Activated CD4-positive, alpha-beta T cell treated with anti-CD3 and anti-CD28 coated beads for 36 hours (primary cell): ENCODE data around the gene CXCL8. TPM values are rescaled to one million over a fixed set of nuclear protein-coding genes. Genes with fewer than 3 reads are reported as not detected.
A peak's percentile ranks its signal among the peaks of the same experiment; 100 is the strongest.

Experiments used
- ATAC-seq: fragments of 200-7000 bp; cut with Tn5 transposase; one replicate; pipeline ENCODE4 v1.10.0; 2021; ENCODE audit warnings: mild to moderate bottlenecking, moderate library complexity
- CTCF ChIA-PET: fragments of 350-600 bp; sonication (Branson Sonifier 250); formaldehyde crosslinking; loops from one replicate; lab custom pipeline; 2021; ENCODE audit warnings: antibody characterized with exemption; lab: Charles Lee
- POLR2A ChIA-PET: fragments of 350-600 bp; sonication (Branson Sonifier 250); formaldehyde crosslinking; loops from one replicate; lab custom pipeline; 2021; ENCODE audit warnings: antibody characterized with exemption, inconsistent platforms; lab: Charles Lee
- DNase-seq: peaks from one replicate; pipeline ENCODE4 v3.0.0-alpha.2; 2020
- H3K27ac Mint-ChIP-seq: one replicate; pipeline ENCODE4 v1.8.0; 2021; ENCODE audit warnings: mixed read lengths
- H3K27me3 Mint-ChIP-seq: one replicate; pipeline ENCODE4 v1.8.0; 2021; ENCODE audit warnings: mixed read lengths
- H3K36me3 Mint-ChIP-seq: one replicate; pipeline ENCODE4 v1.8.0; 2021; ENCODE audit warnings: low read depth, mixed read lengths
- H3K4me1 Mint-ChIP-seq: one replicate; pipeline ENCODE4 v1.8.0; 2021; ENCODE audit warnings: mixed read lengths
- H3K4me3 Mint-ChIP-seq: one replicate; pipeline ENCODE4 v1.8.0; 2021; ENCODE audit warnings: mild to moderate bottlenecking, moderate library complexity, mixed read lengths
- H3K9me3 Mint-ChIP-seq: one replicate; pipeline ENCODE4 v1.8.0; 2021; ENCODE audit warnings: low read depth, mixed read lengths
- intact Hi-C, 2 experiments: fragments of 100-400 bp; cut with DNase I in 1 of 2; cut with micrococcal nuclease in 1 of 2; formaldehyde crosslinking; loops; one replicate each; pipeline versions ENCODE4 v1.14.2 to v1.15.1; 2022 to 2024; cut with DNase I, micrococcal nuclease
- total RNA-seq, 2 experiments: library from RNA; stranded (reverse); gene quantifications; one replicate each; pipeline ENCODE4 v1.2.3, GENCODE V29; 2021

CXCL8 gene
- total RNA-seq, 2 experiments from 2014 or later: 0.76 to 0.80 TPM

DNA sequence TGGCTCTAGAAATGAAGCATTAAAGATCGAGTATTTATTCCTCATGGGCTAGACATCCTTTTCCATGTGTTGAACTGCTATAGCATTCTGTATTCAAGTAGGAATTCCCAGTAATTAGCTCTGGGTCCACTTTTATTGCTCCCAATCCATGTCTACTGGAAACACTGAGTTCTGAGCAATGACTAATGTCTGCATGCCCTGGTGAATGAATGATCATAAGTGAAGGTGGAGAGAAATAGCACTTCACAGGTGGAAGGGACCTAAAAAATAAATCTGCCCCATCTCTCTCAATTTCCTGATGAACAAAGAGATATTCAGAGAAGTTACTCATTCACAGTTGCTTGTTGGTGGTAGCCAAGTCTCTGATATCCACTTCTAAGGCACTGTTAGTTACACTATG is 34.6 kb upstream of the CXCL8 start:
- POLR2A ChIA-PET: no interaction called here
- Mint-ChIP-seq H3K36me3 (no peaks in the 10 kb centered on the region), H3K9me3 (no peaks in the 10 kb centered on the region), H3K4me3 (no peak overlapping the region), H3K27ac (no peak overlapping the region), H3K27me3 (peaks cover 4% of the 10 kb centered on the region), H3K4me1 (peaks cover 2% of the 10 kb centered on the region)
- intact Hi-C loops: no loop called here
- CTCF ChIA-PET: no interaction called here
- ATAC-seq (no peak), DNase-seq (no peak)

DNA sequence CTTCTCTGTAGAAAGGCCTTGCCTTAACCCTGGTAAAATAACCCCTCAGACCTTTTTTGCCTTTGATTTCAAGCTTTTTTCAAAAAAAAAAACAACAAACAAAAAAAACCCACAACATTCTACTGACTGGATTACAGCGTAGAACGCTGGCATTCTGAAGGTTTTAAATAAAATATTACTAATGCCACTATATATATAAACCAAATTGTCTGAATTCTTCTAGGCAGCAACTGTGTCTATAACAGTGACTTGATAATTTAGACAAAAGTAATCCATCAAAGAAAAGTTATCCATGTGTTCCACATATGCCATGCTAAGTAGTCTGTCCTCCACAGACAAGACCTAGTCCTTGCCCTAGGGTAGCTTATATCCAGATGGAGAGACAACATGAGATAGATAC is 33.6 kb upstream of the CXCL8 start:
- Mint-ChIP-seq H3K27me3 (peaks cover 2% of the 10 kb centered on the region), H3K4me1 (peaks cover 2% of the 10 kb centered on the region), H3K9me3 (no peaks in the 10 kb centered on the region), H3K27ac (no peak overlapping the region), H3K36me3 (no peaks in the 10 kb centered on the region), H3K4me3 (no peak overlapping the region)
- ChIA-PET POLR2A (no interaction called here), CTCF (no interaction called here)
- intact Hi-C loops: no loop called here
- no peak for ATAC-seq
- no peak for DNase-seq

DNA sequence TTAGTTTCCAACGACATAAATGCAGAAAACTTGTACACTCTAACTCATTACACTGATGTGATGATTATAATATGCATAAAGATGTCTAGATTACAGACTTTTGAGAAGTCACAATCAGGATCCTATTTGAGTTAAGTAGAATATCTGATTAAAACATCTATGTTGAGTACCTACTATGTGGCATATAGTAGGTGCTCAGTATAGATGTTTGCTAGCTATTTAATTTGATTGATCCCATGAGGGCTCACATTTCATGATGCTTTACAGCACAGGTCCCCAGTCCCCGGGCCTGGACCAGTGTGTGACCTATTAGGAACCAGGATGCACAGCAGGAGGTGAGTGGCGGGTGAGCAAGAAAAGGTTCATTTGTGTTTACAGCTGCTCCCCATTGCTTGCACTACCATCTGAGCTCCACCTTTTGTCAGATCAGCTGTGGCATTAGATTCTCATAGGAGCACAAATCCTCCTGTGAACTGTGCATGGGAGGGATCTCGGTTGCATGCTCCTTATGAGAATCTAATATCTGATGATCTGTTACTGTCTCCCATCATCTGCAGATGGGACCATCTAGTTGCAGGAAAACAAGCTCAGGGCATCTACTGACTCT is 33.0 kb upstream of the CXCL8 start:
- H3K4me3 Mint-ChIP-seq: no peak overlapping the region
- H3K27ac Mint-ChIP-seq: no peak overlapping the region
- no peaks in the 10 kb centered on the region for H3K36me3 Mint-ChIP-seq
- intact Hi-C loops: no loop called here
- ChIA-PET POLR2A (no interaction called here), CTCF (interaction anchor here (0.7 kb wide), 1 partner anchor 33 kb away, joined by 3 read pairs; no protein-coding TSS in a partner anchor)
- DNase-seq (no peak), ATAC-seq (no peak)
- H3K4me1 Mint-ChIP-seq: peaks cover 2% of the 10 kb centered on the region
- peaks cover 2% of the 10 kb centered on the region for H3K27me3 Mint-ChIP-seq
- no peaks in the 10 kb centered on the region for H3K9me3 Mint-ChIP-seq

DNA sequence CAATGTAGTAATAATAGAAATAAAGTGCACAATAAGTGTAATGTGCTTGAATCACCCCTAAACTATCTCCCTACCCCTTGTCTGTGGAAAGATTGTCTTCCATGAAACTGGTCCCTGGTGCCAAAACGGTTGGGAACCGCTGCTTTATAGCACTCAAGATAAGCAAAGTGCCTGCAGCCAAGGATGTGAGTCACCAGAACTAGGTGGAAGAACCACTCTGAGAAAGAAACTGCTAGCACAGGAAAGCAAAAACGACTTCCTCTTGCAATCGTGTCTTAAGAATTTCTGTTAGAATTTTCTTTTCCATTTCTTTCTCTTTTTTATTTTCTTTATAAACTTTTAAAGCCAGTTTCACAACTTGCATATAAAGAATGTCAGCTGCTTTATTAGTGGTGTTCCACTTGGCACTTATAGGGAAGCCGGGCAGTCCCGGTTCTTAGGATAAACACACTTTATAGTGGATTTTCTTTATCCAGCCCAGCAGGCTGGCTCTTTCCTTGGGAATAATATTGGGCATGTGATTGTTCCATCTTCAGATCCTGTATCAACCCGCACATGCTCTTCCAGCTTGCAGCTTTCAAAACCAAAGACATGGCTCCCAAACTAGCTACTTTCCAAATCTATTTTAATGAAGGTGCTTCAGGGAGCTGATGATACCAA is 32.3 kb upstream of the CXCL8 start:
- intact Hi-C loops: no loop called here
- H3K27me3 Mint-ChIP-seq: peaks cover 2% of the 10 kb centered on the region
- ATAC-seq: no peak

DNA sequence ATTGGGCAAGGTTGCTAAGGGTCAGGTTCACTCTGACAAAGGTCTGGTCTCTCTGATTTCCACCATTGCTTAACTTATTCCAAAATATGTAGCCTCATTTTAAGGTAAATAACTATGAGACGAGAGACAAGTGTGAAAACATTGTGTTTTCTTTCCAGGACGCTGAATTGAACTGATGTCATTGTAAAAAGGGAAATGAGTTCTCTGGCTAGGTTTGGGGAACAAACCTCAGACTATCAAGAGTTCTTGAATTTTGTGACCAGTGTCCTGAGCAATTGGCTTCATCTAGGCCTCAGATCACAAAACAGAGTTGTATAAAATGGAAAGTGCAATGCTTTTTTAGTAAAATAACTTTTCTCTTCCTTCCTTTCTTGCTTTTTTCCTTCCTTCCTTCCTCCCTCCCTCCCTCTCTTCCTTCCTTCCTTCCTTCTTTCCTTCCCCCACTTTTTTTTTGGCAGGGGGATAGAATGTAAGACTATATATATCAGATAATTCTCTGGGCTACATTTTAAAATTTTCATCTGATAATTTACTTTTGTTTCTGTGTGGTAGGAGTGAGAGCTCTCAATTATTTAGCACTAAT is 30.8 kb upstream of the CXCL8 start:
- no peak for DNase-seq
- CTCF ChIA-PET: no interaction called here
- intact Hi-C loops: no loop called here
- Mint-ChIP-seq H3K9me3 (no peaks in the 10 kb centered on the region), H3K4me3 (no peak overlapping the region), H3K4me1 (no peaks in the 10 kb centered on the region), H3K36me3 (no peaks in the 10 kb centered on the region), H3K27me3 (no peaks in the 10 kb centered on the region), H3K27ac (no peak overlapping the region)
- POLR2A ChIA-PET: no interaction called here
- ATAC-seq: no peak

More for the DNA sequence above, 32.3 kb upstream of the CXCL8 start:
- POLR2A ChIA-PET: no interaction called here
- Mint-ChIP-seq H3K4me1 (peaks cover 2% of the 10 kb centered on the region), H3K9me3 (no peaks in the 10 kb centered on the region), H3K4me3 (no peak overlapping the region), H3K36me3 (no peaks in the 10 kb centered on the region), H3K27ac (no peak overlapping the region)
- DNase-seq: peak; percentile 6
- CTCF ChIA-PET: interaction anchor here (0.7 kb wide), 1 partner anchor 34 kb away, joined by 3 read pairs; no protein-coding TSS in a partner anchor

DNA sequence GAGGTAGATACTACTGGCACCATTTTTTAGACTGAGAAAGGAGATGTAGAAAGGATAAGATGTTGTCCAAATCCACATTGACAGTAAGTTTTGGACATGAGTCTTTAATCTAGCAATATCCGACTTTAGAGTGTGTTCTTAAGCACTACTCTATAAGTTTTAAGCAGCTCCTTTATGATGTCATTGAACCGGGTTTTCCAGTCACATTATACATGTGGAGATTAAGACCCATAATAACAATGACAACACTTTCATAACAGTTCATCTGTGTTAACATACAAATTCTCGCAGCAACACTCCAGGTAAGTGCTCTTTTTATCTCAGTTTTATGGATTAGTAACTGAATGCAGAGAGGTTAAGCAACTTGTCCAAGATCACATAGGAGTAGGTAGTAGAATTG is 30.3 kb upstream of the CXCL8 start:
- POLR2A ChIA-PET: no interaction called here
- Mint-ChIP-seq H3K36me3 (no peaks in the 10 kb centered on the region), H3K9me3 (no peaks in the 10 kb centered on the region), H3K4me3 (no peak overlapping the region), H3K27me3 (no peaks in the 10 kb centered on the region), H3K4me1 (no peaks in the 10 kb centered on the region), H3K27ac (no peak overlapping the region)
- DNase-seq (no peak), ATAC-seq (no peak)
- CTCF ChIA-PET: interaction anchor here (1.1 kb wide), 1 partner anchor 23 kb away, joined by 3 read pairs; no protein-coding TSS in a partner anchor
- intact Hi-C loops: no loop called here

DNA sequence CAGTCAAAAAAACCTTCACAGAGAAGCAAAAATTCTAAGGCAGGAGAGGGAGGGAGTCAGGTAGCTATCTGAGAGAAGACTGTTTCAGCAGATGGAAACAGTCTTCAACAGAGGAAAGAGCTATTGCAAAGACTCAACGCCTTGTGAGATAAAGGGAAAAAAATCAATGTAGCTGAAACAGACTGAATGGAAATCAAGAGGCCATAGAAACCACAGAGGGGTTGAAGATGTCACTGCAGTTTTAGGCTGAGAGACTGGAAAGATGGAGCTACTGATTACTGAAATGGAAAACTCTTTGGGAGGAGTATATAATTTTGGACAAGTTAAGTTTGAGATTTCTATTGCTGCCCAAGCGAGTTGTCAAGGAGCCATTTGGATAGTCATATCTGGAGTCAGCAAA is 28.4 kb upstream of the CXCL8 start:
- Mint-ChIP-seq H3K27me3 (peaks cover 3% of the 10 kb centered on the region), H3K36me3 (no peaks in the 10 kb centered on the region)
- CTCF ChIA-PET: interaction anchor here (1.2 kb wide), 1 partner anchor 30 kb away, joined by 3 read pairs; no protein-coding TSS in a partner anchor

DNA sequence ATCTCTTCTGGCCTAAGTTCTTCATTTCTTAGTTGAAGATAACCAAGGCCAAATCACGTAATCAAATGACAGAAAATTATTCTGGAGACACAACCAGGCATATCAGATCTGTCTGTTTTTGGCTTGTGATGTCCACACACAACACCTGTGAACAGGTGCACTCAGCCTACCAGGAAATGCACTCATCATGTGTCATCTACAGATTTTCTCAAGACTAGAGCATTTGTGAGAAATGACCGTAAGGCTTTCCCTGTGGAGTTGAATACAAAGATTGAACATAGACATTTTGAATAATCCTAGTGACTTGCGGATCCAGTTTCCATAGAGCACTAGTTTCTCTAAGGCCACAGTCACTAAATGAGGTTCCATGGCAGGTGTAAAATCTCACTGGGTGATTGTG is 26.7 kb upstream of the CXCL8 start:
- Mint-ChIP-seq H3K27me3 (peaks cover 3% of the 10 kb centered on the region), H3K4me3 (no peak overlapping the region), H3K4me1 (peaks cover 3% of the 10 kb centered on the region), H3K9me3 (no peaks in the 10 kb centered on the region), H3K27ac (no peak overlapping the region), H3K36me3 (no peaks in the 10 kb centered on the region)
- ChIA-PET POLR2A (no interaction called here), CTCF (no interaction called here)
- ATAC-seq: no peak
- no peak for DNase-seq
- intact Hi-C loops: no loop called here

More for the DNA sequence above, 28.4 kb upstream of the CXCL8 start:
- DNase-seq (no peak), ATAC-seq (no peak)
- intact Hi-C loops: no loop called here
- Mint-ChIP-seq H3K4me1 (no peaks in the 10 kb centered on the region), H3K4me3 (no peak overlapping the region), H3K9me3 (no peaks in the 10 kb centered on the region), H3K27ac (no peak overlapping the region)
- POLR2A ChIA-PET: interaction anchor here (0.7 kb wide), 1 partner anchor 713 kb away, joined by 4 read pairs; no protein-coding TSS in a partner anchor

DNA sequence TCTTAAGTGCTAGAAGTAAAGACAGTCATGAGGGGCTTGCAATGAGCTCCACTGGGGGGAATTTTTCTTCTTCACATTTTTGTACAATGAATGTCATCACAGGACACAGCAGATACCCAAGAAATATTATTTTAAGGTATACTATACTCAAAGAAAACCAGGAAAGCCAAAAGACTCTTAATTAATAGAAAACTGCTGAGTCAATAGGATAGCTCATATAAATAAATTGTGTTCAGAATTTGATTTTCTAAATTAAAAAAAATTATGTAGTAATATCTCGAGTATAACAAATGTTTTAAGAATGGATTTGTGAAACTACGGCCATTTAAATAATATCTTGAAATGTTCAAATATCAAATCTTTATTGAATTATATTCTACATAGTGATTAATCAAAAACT is 25.7 kb upstream of the CXCL8 start:
- ChIA-PET POLR2A (no interaction called here), CTCF (no interaction called here)
- Mint-ChIP-seq H3K9me3 (no peaks in the 10 kb centered on the region), H3K4me1 (peaks cover 3% of the 10 kb centered on the region), H3K36me3 (no peaks in the 10 kb centered on the region), H3K27me3 (peaks cover 3% of the 10 kb centered on the region), H3K27ac (no peak overlapping the region), H3K4me3 (no peak overlapping the region)
- ATAC-seq (no peak), DNase-seq (no peak)
- intact Hi-C loops: no loop called here

DNA sequence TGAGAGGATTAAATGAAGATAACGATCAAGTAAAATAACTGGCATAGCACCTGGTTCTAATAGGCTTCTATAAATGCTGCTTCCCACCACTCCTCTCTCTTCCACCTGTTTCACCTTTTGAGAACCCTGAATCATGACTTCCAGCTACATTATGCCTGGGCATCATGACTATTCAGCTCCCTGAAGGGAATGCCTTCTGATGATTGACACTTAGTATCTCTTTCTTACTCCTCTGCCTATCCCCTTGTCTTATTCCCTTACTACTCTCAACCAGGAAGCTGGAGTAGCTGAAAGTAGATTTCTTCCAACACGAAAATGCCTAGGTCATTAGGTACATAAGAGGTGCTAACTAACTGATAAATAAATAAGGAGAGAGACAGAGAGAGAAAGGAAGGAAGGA is 24.7 kb upstream of the CXCL8 start:
- Mint-ChIP-seq H3K27me3 (peaks cover 3% of the 10 kb centered on the region), H3K9me3 (no peaks in the 10 kb centered on the region), H3K4me3 (no peak overlapping the region), H3K27ac (no peak overlapping the region), H3K36me3 (no peaks in the 10 kb centered on the region), H3K4me1 (peaks cover 3% of the 10 kb centered on the region)
- ChIA-PET CTCF (interaction anchor here (0.7 kb wide), 1 partner anchor 19 kb away, joined by 3 read pairs; no protein-coding TSS in a partner anchor), POLR2A (no interaction called here)
- intact Hi-C loops: no loop called here
- no peak for ATAC-seq
- DNase-seq: no peak

DNA sequence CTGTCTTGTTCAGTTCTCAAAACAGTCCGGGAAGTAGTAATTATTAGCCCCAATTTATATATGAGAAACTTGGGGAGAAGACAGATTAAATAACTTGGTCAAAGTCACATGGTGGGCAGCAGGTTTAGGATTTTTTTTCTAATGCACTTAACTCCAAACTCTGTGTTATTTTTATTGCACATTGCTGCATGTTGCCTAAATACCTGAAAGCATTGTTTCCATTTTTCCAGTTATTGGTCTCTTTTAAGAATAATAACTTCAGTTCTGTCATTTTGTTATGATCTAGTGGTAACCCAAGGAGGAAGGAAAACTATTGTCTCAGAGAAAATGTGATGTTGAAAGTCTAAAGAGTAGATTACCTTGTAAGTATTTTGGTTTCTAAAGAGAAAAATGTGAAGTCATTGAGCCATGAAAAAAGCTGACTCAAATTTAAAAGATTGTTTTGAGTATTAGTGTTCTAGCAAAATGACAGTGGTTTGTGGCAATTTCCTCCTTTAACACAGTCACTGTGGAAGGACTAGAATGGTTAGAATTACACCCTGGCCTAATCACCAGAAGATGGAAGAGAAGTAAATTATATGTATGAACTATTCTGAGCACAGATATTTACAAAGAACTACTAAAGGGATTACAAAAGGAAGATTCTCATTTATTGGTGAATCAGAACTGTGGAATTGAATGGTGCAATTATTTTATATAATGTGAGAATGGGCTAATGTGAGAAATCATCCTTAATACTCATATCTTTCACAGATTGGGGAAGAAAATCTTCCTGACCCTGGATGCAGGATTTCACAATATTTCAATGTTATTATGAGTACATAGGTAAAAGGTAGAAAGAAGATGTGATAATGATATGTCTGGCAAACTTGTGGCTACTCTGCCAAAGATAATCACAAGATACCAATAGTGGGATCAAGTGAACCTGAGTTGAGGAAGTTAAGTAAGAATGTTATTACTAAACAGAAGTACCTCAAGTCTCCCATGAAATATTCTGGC is 21.7 kb upstream of the CXCL8 start:
- intact Hi-C loops: no loop called here
- ChIA-PET POLR2A (no interaction called here), CTCF (no interaction called here)
- H3K36me3 Mint-ChIP-seq: no peaks in the 10 kb centered on the region
- H3K4me1 Mint-ChIP-seq: peaks cover 3% of the 10 kb centered on the region
- H3K27me3 Mint-ChIP-seq: peaks cover 3% of the 10 kb centered on the region
- no peak overlapping the region for H3K4me3 Mint-ChIP-seq
- H3K27ac Mint-ChIP-seq: no peak overlapping the region
- ATAC-seq (no peak), DNase-seq (no peak)
- H3K9me3 Mint-ChIP-seq: no peaks in the 10 kb centered on the region
